Adrenal gland (tissue), 5 donors: ENCODE data around the gene ACER2.

Experiments used
- POLR2A ChIP-seq, 2 donors: fragments of 450-650 bp; IDR thresholded peaks; one replicate each; pipeline ENCODE4 v1.6.1; 2017; ENCODE audit warnings: antibody characterized with exemption in 2 of 2, mild to moderate bottlenecking in 2 of 2, moderate library complexity in 1 of 2
- TF ChIP-seq, protein P1 (sequence below), 6 experiments: fragments of 450-650 bp in 4 of 6; fragments of 200-600 bp in 2 of 6; sonication (generic) in 1 of 6; IDR thresholded peaks; 1 replicate in 5 of 6; 2 replicates in 1 of 6; pipeline versions ENCODE4 v1.5.1 to v1.8.0; 2016 to 2021; ENCODE audit warnings: antibody characterized with exemption in 6 of 6, mild to moderate bottlenecking in 2 of 6, moderate library complexity in 1 of 6
- donor health status: DM: no; HTN: no; CAD: no.

DNA sequence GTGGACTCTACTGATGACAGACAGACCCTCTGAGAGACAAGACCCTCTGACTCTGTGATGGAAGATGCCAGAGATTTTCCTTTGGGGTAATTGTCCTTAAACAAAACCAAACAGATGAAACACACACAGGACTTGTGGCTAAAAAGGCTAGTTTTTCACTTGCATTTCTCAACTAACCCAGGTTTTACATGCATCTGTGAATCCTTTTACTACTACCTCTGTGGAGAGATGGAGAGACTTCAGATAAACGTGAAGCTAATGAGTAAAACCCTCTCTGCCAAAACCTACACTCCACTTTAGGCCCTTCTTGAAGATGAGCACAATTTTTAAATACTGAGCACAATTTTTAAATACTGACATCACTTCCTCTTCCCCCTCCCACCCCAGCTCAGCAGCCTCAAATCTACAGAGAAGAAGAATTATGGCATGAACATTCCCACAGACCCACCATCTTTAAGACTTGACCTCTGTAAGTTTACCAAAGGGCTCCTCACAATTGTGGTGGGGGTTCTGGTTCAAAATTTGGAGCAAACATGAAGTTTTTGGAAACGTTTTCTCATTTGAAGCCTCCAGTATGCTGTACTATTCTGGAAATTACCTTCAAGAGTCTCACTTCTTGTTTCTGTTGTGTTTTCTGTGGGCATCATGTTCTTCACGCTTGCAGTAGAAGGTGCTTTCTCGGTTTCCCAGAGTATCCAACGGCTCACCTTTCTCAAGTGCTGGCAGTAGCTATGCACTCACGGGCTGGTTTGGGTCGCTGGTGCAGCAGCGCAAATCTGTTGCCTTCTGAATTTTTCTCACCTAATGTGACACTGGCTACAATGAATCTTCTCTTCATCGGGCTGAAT, 42.7 kb downstream of the ACER2 start:
- TF ChIP-seq, protein P1, sequence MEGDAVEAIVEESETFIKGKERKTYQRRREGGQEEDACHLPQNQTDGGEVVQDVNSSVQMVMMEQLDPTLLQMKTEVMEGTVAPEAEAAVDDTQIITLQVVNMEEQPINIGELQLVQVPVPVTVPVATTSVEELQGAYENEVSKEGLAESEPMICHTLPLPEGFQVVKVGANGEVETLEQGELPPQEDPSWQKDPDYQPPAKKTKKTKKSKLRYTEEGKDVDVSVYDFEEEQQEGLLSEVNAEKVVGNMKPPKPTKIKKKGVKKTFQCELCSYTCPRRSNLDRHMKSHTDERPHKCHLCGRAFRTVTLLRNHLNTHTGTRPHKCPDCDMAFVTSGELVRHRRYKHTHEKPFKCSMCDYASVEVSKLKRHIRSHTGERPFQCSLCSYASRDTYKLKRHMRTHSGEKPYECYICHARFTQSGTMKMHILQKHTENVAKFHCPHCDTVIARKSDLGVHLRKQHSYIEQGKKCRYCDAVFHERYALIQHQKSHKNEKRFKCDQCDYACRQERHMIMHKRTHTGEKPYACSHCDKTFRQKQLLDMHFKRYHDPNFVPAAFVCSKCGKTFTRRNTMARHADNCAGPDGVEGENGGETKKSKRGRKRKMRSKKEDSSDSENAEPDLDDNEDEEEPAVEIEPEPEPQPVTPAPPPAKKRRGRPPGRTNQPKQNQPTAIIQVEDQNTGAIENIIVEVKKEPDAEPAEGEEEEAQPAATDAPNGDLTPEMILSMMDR (IDR thresholded peaks at IDR 0.05) = no peak
- TF ChIP-seq POLR2A (IDR thresholded peaks at IDR 0.05) = no peak
